A673 (cell line): ENCODE results near the gene PCGF6. TPM values are rescaled to one million over a fixed set of nuclear protein-coding genes. Genes with fewer than 3 reads are reported as not detected.

Experiments
- BruUV-seq: library from RNA; stranded (reverse); fragments of 400-500 nt; replicated peaks from 2 replicates; lab custom pipeline; 2021; lab: Mats Ljungman, UMichigan
- CTCF ChIA-PET: fragments of 300-600 bp; sonication (Branson Sonifier 250); formaldehyde crosslinking; loops from one replicate; lab custom pipeline; 2022; ENCODE audit warnings: antibody characterized with exemption; lab: Charles Lee
- POLR2A ChIA-PET: fragments of 300-600 bp; sonication (Branson Sonifier 250); formaldehyde crosslinking; loops from one replicate; lab custom pipeline; 2022; ENCODE audit warnings: antibody characterized with exemption; ENCODE audit not compliant: low non-redundant PET; lab: Charles Lee
- DNase-seq: peaks from one replicate; pipeline ENCODE4 v3.0.0-alpha.2; 2015; ENCODE audit warnings: low spot score
- H3K27ac ChIP-seq: fragments of 200-600 bp; sonication (generic); 2 replicates; pipeline ENCODE4 v1.5.1; 2016; ENCODE audit warnings: mixed run types, low read depth, mild to moderate bottlenecking, mixed read lengths, antibody characterized with exemption, low read length; ENCODE audit not compliant: poor library complexity, severe bottlenecking
- H3K27me3 ChIP-seq: fragments of 200-600 bp; sonication (generic); replicated peaks from 2 replicates; pipeline ENCODE4 v1.6.1; 2017; ENCODE audit warnings: mixed run types, low read depth, mild to moderate bottlenecking, mixed read lengths, antibody characterized with exemption, low read length; ENCODE audit not compliant: insufficient read depth, poor library complexity
- H3K36me3 ChIP-seq: fragments of 200-600 bp; sonication (generic); 2 replicates; pipeline ENCODE4 v1.6.1; 2016; ENCODE audit warnings: mixed run types, mild to moderate bottlenecking, mixed read lengths, antibody characterized with exemption, low read length; ENCODE audit not compliant: insufficient read depth, poor library complexity, severe bottlenecking
- H3K4me1 ChIP-seq: fragments of 200-600 bp; sonication (generic); 2 replicates; pipeline ENCODE4 v1.6.1; 2017; ENCODE audit warnings: mixed run types, mild to moderate bottlenecking, mixed read lengths, antibody characterized with exemption, low read length; ENCODE audit not compliant: insufficient read depth, poor library complexity, severe bottlenecking
- H3K4me3 ChIP-seq: fragments of 200-600 bp; sonication (generic); 2 replicates; pipeline ENCODE4 v1.5.1; 2016; ENCODE audit warnings: low read depth, mixed run types, mild to moderate bottlenecking, mixed read lengths, low read length; ENCODE audit not compliant: poor library complexity, severe bottlenecking
- H3K9me3 ChIP-seq: fragments of 200-600 bp; sonication (generic); 2 replicates; pipeline ENCODE4 v1.6.1; 2016; ENCODE audit warnings: mixed run types, low read depth, mild to moderate bottlenecking, mixed read lengths, antibody characterized with exemption, low read length; ENCODE audit not compliant: poor library complexity, severe bottlenecking
- CTCF ChIP-seq: fragments of 300-800, 200-600 bp; sonication (generic); conservative IDR thresholded peaks from 2 replicates; pipeline ENCODE4 v1.5.1; 2017; ENCODE audit warnings: low read depth, mild to moderate bottlenecking, antibody characterized with exemption, low read length, moderate library complexity, mixed read lengths
- EZH2 ChIP-seq: fragments of 200-600 bp; sonication (generic); IDR thresholded peaks from 2 replicates; pipeline ENCODE4 v1.6.1; 2017; ENCODE audit warnings: borderline replicate concordance, low read depth, mild to moderate bottlenecking, mixed read lengths, antibody characterized with exemption, low read length; ENCODE audit not compliant: poor library complexity, severe bottlenecking
- intact Hi-C: fragments of 100-400 bp; cut with micrococcal nuclease; formaldehyde crosslinking; loops from one replicate; pipeline ENCODE4 v1.10.0; 2022; ENCODE audit not compliant: unreplicated experiment
- total RNA-seq: library from RNA; stranded (reverse); gene quantifications from 2 replicates; pipeline ENCODE4 v1.2.3, GENCODE V29; 2021

The PCGF6 gene
- total RNA-seq, 1 experiment from 2014 or later, result 22.5 TPM

GRCh38 chr10:103310197-103310596 is 40.7 kb downstream of the PCGF6 start:
- Histone ChIP-seq H3K27me3 (no peaks in the 10 kb centered on the region), H3K27ac (no peak overlapping the region), H3K4me3 (no peak overlapping the region), H3K36me3 (peaks cover 42% of the 10 kb centered on the region), H3K4me1 (no peaks in the 10 kb centered on the region), H3K9me3 (no peaks in the 10 kb centered on the region)
- ChIA-PET POLR2A (no interaction called here), CTCF (no interaction called here)
- TF ChIP-seq CTCF (no peak), EZH2 (no peak)
- intact Hi-C loops, result no loop called here
- DNase-seq, result no peak
- BruUV-seq, result no TSS peak

GRCh38 chr10:103307594-103307993 is 43.3 kb downstream of the PCGF6 start:
- intact Hi-C loops, result no loop called here
- no peak for DNase-seq
- no peak overlapping the region for H3K4me3 ChIP-seq
- no peaks in the 10 kb centered on the region for H3K4me1 ChIP-seq
- H3K36me3 ChIP-seq, result peaks cover 28% of the 10 kb centered on the region
- CTCF ChIA-PET, result no interaction called here
- TF ChIP-seq CTCF (no peak), EZH2 (no peak)
- no peak overlapping the region for H3K27ac ChIP-seq
- no TSS peak for BruUV-seq
- no peaks in the 10 kb centered on the region for H3K9me3 ChIP-seq
- H3K27me3 ChIP-seq, result no peaks in the 10 kb centered on the region
- POLR2A ChIA-PET, result no interaction called here

- H3K9me3 ChIP-seq, result no peaks in the 10 kb centered on the region
- no peak overlapping the region for H3K4me3 ChIP-seq
- H3K4me1 ChIP-seq, result no peaks in the 10 kb centered on the region
- intact Hi-C loops, result no loop called here
- H3K27me3 ChIP-seq, result no peaks in the 10 kb centered on the region
- BruUV-seq, result no TSS peak
- ChIA-PET CTCF (no interaction called here), POLR2A (no interaction called here)
- no peaks in the 10 kb centered on the region for H3K36me3 ChIP-seq
- DNase-seq, result no peak
- TF ChIP-seq EZH2 (no peak), CTCF (no peak)
- no peak overlapping the region for H3K27ac ChIP-seq
Measured at GRCh38 chr10:103295374-103296015, 55.4 kb downstream of the PCGF6 start.
